IMR-90 (cell line): ENCODE results near the gene PKHD1. TPM values are rescaled to one million over a fixed set of nuclear protein-coding genes. Genes with fewer than 3 reads are reported as not detected.

Experiments used
- ATAC-seq: fragments of 200-7000 bp; cut with Tn5 transposase; 2 replicates; pipeline ENCODE4 v1.9.1; 2020; ENCODE audit warnings: low read depth, mild to moderate bottlenecking, moderate library complexity
- BruUV-seq: library from RNA; stranded (reverse); fragments of 400-500 nt; replicated peaks from 2 replicates; lab custom pipeline; 2021; lab: Mats Ljungman, UMichigan
- CTCF ChIA-PET: fragments of 300-600 bp; formaldehyde crosslinking; extraction: SDS; loops from one replicate; lab custom pipeline; 2021; ENCODE audit warnings: antibody characterized with exemption; lab: Yijun Ruan, JAX
- POLR2A ChIA-PET: fragments of 300-600 bp; sonication (Branson Sonifier 250); formaldehyde crosslinking; loops from one replicate; lab custom pipeline; 2022; ENCODE audit warnings: antibody characterized with exemption; ENCODE audit not compliant: unreplicated experiment; lab: Charles Lee
- DNase-seq: peaks from one replicate; pipeline ENCODE4 v3.0.0; 2013
- H2AFZ ChIP-seq: replicated peaks from 2 replicates; pipeline ENCODE3; 2013; ENCODE audit warnings: low read length, mild to moderate bottlenecking; ENCODE audit not compliant: poor library complexity
- H2AK5ac ChIP-seq: 2 replicates; pipeline ENCODE4 v1.6.1; 2013; ENCODE audit warnings: low read depth, low read length, inconsistent platforms
- H2AK9ac ChIP-seq: replicated peaks from 2 replicates; pipeline ENCODE3; 2013; ENCODE audit warnings: mild to moderate bottlenecking, low read depth, low read length, moderate library complexity; ENCODE audit not compliant: poor library complexity
- H2BK120ac ChIP-seq: 2 replicates; pipeline ENCODE4 v1.6.1; 2013; ENCODE audit warnings: low read depth, low read length, inconsistent platforms
- H2BK15ac ChIP-seq: 3 replicates; pipeline ENCODE4 v1.6.1; 2013; ENCODE audit warnings: low read depth, low read length, inconsistent platforms
- H2BK20ac ChIP-seq: 2 replicates; pipeline ENCODE4 v1.6.1; 2013; ENCODE audit warnings: low read depth, mild to moderate bottlenecking, inconsistent platforms, low read length, moderate library complexity
- H2BK5ac ChIP-seq: 2 replicates; pipeline ENCODE4 v1.6.1; 2013; ENCODE audit warnings: mild to moderate bottlenecking, low read depth, low read length, inconsistent platforms; ENCODE audit not compliant: poor library complexity, severe bottlenecking
- H3K14ac ChIP-seq: replicated peaks from 2 replicates; pipeline ENCODE4 v1.6.1; 2013; ENCODE audit warnings: low read depth, low read length, inconsistent platforms
- H3K18ac ChIP-seq: 2 replicates; pipeline ENCODE4 v1.6.1; 2013; ENCODE audit warnings: low read depth, low read length, control low read depth
- H3K23ac ChIP-seq: 2 replicates; pipeline ENCODE4 v1.6.1; 2013; ENCODE audit warnings: low read depth, low read length, inconsistent platforms
- H3K27ac ChIP-seq: 2 replicates; pipeline ENCODE4 v1.5.1; 2013; ENCODE audit warnings: mild to moderate bottlenecking, control low read depth, low read length; ENCODE audit not compliant: insufficient read depth
- H3K27me3 ChIP-seq: 2 replicates; pipeline ENCODE4 v1.6.1; 2013; ENCODE audit warnings: low read length; ENCODE audit not compliant: control insufficient read depth, insufficient read depth
- H3K36me3 ChIP-seq: 2 replicates; pipeline ENCODE4 v1.6.1; 2013; ENCODE audit warnings: low read length, mixed read lengths; ENCODE audit not compliant: control insufficient read depth, insufficient read depth
- H3K4ac ChIP-seq: 2 replicates; pipeline ENCODE4 v1.6.1; 2013; ENCODE audit warnings: low read depth, low read length, inconsistent platforms
- H3K4me1 ChIP-seq: 2 replicates; pipeline ENCODE4 v1.6.1; 2013; ENCODE audit warnings: low read length, mixed read lengths; ENCODE audit not compliant: control insufficient read depth, insufficient read depth
- H3K4me2 ChIP-seq: 2 replicates; pipeline ENCODE4 v1.6.1; 2013; ENCODE audit warnings: low read depth, mild to moderate bottlenecking, control low read depth, low read length, moderate library complexity
- H3K4me3 ChIP-seq: 2 replicates; pipeline ENCODE4 v1.5.1; 2013; ENCODE audit warnings: low read depth, mild to moderate bottlenecking, control low read depth, low read length, moderate library complexity; ENCODE audit not compliant: insufficient read depth
- H3K56ac ChIP-seq: 2 replicates; pipeline ENCODE4 v1.6.1; 2013; ENCODE audit warnings: low read length, inconsistent platforms; ENCODE audit not compliant: insufficient read depth; ENCODE audit errors: extremely low read depth
- H3K79me1 ChIP-seq, 2 experiments: 2 replicates each; pipeline ENCODE4 v1.6.1; 2013; ENCODE audit warnings: low read length in 2 of 2, inconsistent platforms in 1 of 2, low read depth in 1 of 2
- H3K9ac ChIP-seq: 2 replicates; pipeline ENCODE4 v1.6.1; 2013; ENCODE audit warnings: low read depth, low read length, control low read depth
- H3K9me1 ChIP-seq: 2 replicates; pipeline ENCODE4 v1.6.1; 2013; ENCODE audit warnings: low read length, inconsistent platforms; ENCODE audit not compliant: insufficient read depth
- H3K9me3 ChIP-seq: 2 replicates; pipeline ENCODE4 v1.6.1; 2013; ENCODE audit warnings: low read length; ENCODE audit not compliant: control insufficient read depth, insufficient read depth
- H4K20me1 ChIP-seq: 2 replicates; pipeline ENCODE4 v1.6.1; 2013; ENCODE audit warnings: low read length, inconsistent platforms; ENCODE audit not compliant: insufficient read depth
- H4K5ac ChIP-seq: 2 replicates; pipeline ENCODE4 v1.6.1; 2013; ENCODE audit warnings: mild to moderate bottlenecking, low read depth, low read length, control low read depth
- H4K8ac ChIP-seq, 2 experiments: 2 replicates each; pipeline ENCODE4 v1.6.1; 2013; ENCODE audit warnings: low read depth in 2 of 2, low read length in 2 of 2, control low read depth in 1 of 2, inconsistent platforms in 1 of 2
- H4K91ac ChIP-seq: 2 replicates; pipeline ENCODE4 v1.6.1; 2013; ENCODE audit warnings: low read depth, low read length, inconsistent platforms; ENCODE audit not compliant: insufficient read depth
- BHLHE40 ChIP-seq: fragments of 150-350 bp; IDR thresholded peaks from 2 replicates; pipeline ENCODE4 v1.6.1; 2016; ENCODE audit warnings: mild to moderate bottlenecking, low read depth, low read length
- CEBPB ChIP-seq: IDR thresholded peaks from 2 replicates; pipeline ENCODE4 v1.6.1; 2012; ENCODE audit warnings: low read depth, low read length, improper control_type of control experiment
- CHD1 ChIP-seq: IDR thresholded peaks from 2 replicates; pipeline ENCODE4 v1.6.1; 2012; ENCODE audit warnings: low read depth, low read length, improper control_type of control experiment
- FOS ChIP-seq: fragments of 150-350 bp; IDR thresholded peaks from 2 replicates; pipeline ENCODE4 v1.6.1; 2016; ENCODE audit warnings: low read depth, low read length
- MAFK ChIP-seq: IDR thresholded peaks from 2 replicates; pipeline ENCODE4 v1.6.1; 2012; ENCODE audit warnings: low read depth, low read length, improper control_type of control experiment
- NFE2L2 ChIP-seq: fragments of 150-350 bp; IDR thresholded peaks from 2 replicates; pipeline ENCODE4 v1.6.1; 2016; ENCODE audit warnings: low read depth, mild to moderate bottlenecking, low read length
- POLR2A ChIP-seq: IDR thresholded peaks from 2 replicates; pipeline ENCODE4 v1.6.1; 2012; ENCODE audit warnings: mild to moderate bottlenecking, low read depth, low read length
- RAD21 ChIP-seq: IDR thresholded peaks from 2 replicates; pipeline ENCODE4 v1.6.1; 2012; ENCODE audit warnings: low read length, improper control_type of control experiment
- RCOR1 ChIP-seq: IDR thresholded peaks from 2 replicates; pipeline ENCODE4 v1.6.1; 2012; ENCODE audit warnings: mild to moderate bottlenecking, low read length, improper control_type of control experiment; ENCODE audit not compliant: insufficient replicate concordance
- RFX5 ChIP-seq: IDR thresholded peaks from 2 replicates; pipeline ENCODE4 v1.8.0; 2012; ENCODE audit warnings: low read depth, mild to moderate bottlenecking, low read length, moderate library complexity
- SMC3 ChIP-seq: fragments of 150-350 bp; IDR thresholded peaks from 2 replicates; pipeline ENCODE4 v1.6.1; 2016; ENCODE audit warnings: low read depth, mild to moderate bottlenecking, antibody characterized with exemption, low read length, moderate library complexity
- WGBS, 2 experiments: methylation state at CpG; one replicate each; pipeline versions ENCODE4 v1.1.5 to v1.1.7; 2013; ENCODE audit warnings: missing lambda C conversion rate in 2 of 2; ENCODE audit not compliant: insufficient read length in 1 of 2; ENCODE audit errors: extremely low coverage in 2 of 2; 5-methylcytosine and 5-hydroxymethylcytosine counted together
- dilution Hi-C: fragments of 300-500 bp; cut with HindIII; formaldehyde crosslinking; loops from one replicate; pipeline ENCODE4 v1.14.3; 2018; ENCODE audit warnings: low sequenced_read_pairs; ENCODE audit not compliant: unreplicated experiment
- in situ Hi-C: fragments of 300-500 bp; cut with MboI; formaldehyde crosslinking; loops from 3 replicates; pipeline ENCODE4 v1.14.3; 2019; ENCODE audit warnings: low sequenced_read_pairs, inconsistent platforms, mixed read lengths
- intact Hi-C: fragments of 100-400 bp; cut with micrococcal nuclease; formaldehyde crosslinking; loops from 2 replicates; pipeline ENCODE4 v1.10.0; 2022
- polyA plus RNA-seq, 3 experiments: library from polyadenylated mRNA; depleted of rRNA; stranded (reverse); fragments of >200 nt; gene quantifications; 2 replicates each; pipeline ENCODE4 v1.2.3, GENCODE V29; 2012; ENCODE audit warnings: low replicate concordance in 1 of 3
- total RNA-seq: library from RNA; depleted of rRNA; stranded (reverse); fragments of >200 nt; gene quantifications from 2 replicates; pipeline ENCODE4 v1.2.3, GENCODE V29; 2012
- TF ChIP-seq, protein P1 (sequence below): fragments of 150-350 bp; IDR thresholded peaks from 2 replicates; pipeline ENCODE4 v1.6.1; 2017; ENCODE audit warnings: mild to moderate bottlenecking, antibody characterized with exemption, low read length, low read depth
- TF ChIP-seq, protein P2 (sequence below): conservative IDR thresholded peaks from 2 replicates; pipeline ENCODE4 v1.5.1; 2012; ENCODE audit warnings: mild to moderate bottlenecking, low read depth, low read length, improper control_type of control experiment
- TF ChIP-seq, protein P3 (sequence below): fragments of 150-350 bp; IDR thresholded peaks from 2 replicates; pipeline ENCODE4 v1.6.1; 2016; ENCODE audit warnings: low read depth, mild to moderate bottlenecking, low read length, moderate library complexity, borderline replicate concordance

PKHD1 gene
- total and polyA plus RNA-seq, 2 of the 4 experiments (the other 2 are of a cell fraction) = not detected

DNA sequence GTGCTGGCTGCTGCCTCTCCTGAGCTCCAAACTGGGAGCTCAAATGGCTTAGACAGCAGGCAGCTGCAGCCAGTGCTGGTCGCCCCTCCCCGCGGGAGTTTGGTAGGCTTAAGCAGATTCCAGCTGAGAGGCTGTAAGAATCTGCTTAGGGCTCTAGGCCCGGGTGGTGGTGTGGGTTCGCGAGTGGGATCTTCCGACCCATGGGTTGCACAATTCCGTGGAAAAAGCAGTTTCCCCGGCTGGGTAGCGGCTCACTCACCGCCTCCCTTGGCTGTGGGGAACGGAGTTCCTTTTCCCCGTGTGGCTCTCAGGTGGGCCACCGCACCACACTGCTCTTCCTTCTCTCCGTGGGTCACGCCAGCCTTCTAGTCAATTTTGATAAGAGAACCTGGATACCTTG lies 232.5 kb downstream of the PKHD1 start:
- H3K23ac ChIP-seq = no peak overlapping the region
- no peak overlapping the region for H2AFZ ChIP-seq
- H3K4me2 ChIP-seq = no peak overlapping the region
- ChIA-PET CTCF (interaction anchor here (1.0 kb wide), 1 partner anchor 10 kb away, joined by 3 read pairs; no protein-coding TSS in a partner anchor), POLR2A (no interaction called here)
- ATAC-seq (no peak), DNase-seq (no peak)
- no TSS peak for BruUV-seq
- no peaks in the 10 kb centered on the region for H3K79me1 ChIP-seq
- H2BK15ac ChIP-seq = no peak overlapping the region
- dilution Hi-C loops (no loop called here), intact Hi-C loops (loop anchor here (1.0 to 10.0 kb wide), 3 partner anchors 104 to 1040 kb away; partner anchors contain the start of gene TFAP2B), in situ Hi-C loops (loop anchor here (10.0 kb wide), 1 partner anchor 160 kb away; no protein-coding TSS in a partner anchor)
- WGBS, 2 experiments = 76% methylated on average over 9 of the region's 16 CpGs; no CpG with 5 or more reads in 1 of the 2 experiments
- H3K27me3 ChIP-seq = no peaks in the 10 kb centered on the region
- TF ChIP-seq SMC3 (no peak), NFE2L2 (no peak), CHD1 (no peak), RAD21 (no peak), FOS (no peak), CEBPB (no peak), POLR2A (no peak), MAFK (no peak), BHLHE40 (no peak), RCOR1 (no peak), RFX5 (no peak)
- TF ChIP-seq, protein P1, sequence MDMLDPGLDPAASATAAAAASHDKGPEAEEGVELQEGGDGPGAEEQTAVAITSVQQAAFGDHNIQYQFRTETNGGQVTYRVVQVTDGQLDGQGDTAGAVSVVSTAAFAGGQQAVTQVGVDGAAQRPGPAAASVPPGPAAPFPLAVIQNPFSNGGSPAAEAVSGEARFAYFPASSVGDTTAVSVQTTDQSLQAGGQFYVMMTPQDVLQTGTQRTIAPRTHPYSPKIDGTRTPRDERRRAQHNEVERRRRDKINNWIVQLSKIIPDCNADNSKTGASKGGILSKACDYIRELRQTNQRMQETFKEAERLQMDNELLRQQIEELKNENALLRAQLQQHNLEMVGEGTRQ = no peak
- TF ChIP-seq, protein P2, sequence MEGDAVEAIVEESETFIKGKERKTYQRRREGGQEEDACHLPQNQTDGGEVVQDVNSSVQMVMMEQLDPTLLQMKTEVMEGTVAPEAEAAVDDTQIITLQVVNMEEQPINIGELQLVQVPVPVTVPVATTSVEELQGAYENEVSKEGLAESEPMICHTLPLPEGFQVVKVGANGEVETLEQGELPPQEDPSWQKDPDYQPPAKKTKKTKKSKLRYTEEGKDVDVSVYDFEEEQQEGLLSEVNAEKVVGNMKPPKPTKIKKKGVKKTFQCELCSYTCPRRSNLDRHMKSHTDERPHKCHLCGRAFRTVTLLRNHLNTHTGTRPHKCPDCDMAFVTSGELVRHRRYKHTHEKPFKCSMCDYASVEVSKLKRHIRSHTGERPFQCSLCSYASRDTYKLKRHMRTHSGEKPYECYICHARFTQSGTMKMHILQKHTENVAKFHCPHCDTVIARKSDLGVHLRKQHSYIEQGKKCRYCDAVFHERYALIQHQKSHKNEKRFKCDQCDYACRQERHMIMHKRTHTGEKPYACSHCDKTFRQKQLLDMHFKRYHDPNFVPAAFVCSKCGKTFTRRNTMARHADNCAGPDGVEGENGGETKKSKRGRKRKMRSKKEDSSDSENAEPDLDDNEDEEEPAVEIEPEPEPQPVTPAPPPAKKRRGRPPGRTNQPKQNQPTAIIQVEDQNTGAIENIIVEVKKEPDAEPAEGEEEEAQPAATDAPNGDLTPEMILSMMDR = no peak
- TF ChIP-seq, protein P3, sequence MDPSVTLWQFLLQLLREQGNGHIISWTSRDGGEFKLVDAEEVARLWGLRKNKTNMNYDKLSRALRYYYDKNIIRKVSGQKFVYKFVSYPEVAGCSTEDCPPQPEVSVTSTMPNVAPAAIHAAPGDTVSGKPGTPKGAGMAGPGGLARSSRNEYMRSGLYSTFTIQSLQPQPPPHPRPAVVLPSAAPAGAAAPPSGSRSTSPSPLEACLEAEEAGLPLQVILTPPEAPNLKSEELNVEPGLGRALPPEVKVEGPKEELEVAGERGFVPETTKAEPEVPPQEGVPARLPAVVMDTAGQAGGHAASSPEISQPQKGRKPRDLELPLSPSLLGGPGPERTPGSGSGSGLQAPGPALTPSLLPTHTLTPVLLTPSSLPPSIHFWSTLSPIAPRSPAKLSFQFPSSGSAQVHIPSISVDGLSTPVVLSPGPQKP = no peak
- no peak overlapping the region for H4K5ac ChIP-seq
- H2BK120ac ChIP-seq = no peak overlapping the region
- H2AK5ac ChIP-seq = no peak overlapping the region
- H4K8ac ChIP-seq = no peak overlapping the region
- no peak overlapping the region for H4K91ac ChIP-seq
- H3K4me3 ChIP-seq = no peak overlapping the region
- H3K9me3 ChIP-seq = no peaks in the 10 kb centered on the region
- no peaks in the 10 kb centered on the region for H3K9me1 ChIP-seq
- H3K36me3 ChIP-seq = no peaks in the 10 kb centered on the region
- no peak overlapping the region for H2BK5ac ChIP-seq
- no peak overlapping the region for H3K56ac ChIP-seq
- H3K4ac ChIP-seq = no peak overlapping the region
- no peak overlapping the region for H3K18ac ChIP-seq
- H2BK20ac ChIP-seq = no peak overlapping the region
- no peak overlapping the region for H3K9ac ChIP-seq
- no peaks in the 10 kb centered on the region for H4K20me1 ChIP-seq
- no peak overlapping the region for H2AK9ac ChIP-seq
- H3K4me1 ChIP-seq = no peaks in the 10 kb centered on the region
- no peak overlapping the region for H3K27ac ChIP-seq
- no peak overlapping the region for H3K14ac ChIP-seq
